ENCODE data around the gene ADM.

The ADM gene

GRCh38 chr11:10349281-10349665, 44.4 kb downstream of the ADM start:
- no peaks in the 10 kb centered on the region for H3K27me3 ChIP-seq
- H3K36me3 ChIP-seq, result no peaks in the 10 kb centered on the region
- TF ChIP-seq CTCF (IDR thresholded peaks at IDR 0.05), result no peak
- H3K27ac ChIP-seq, result no peak overlapping the region
- H3K4me3 ChIP-seq (ENCODE audit: low read depth in 1 of 2, low read length in 1 of 2), result no peak overlapping the region
- no peaks in the 10 kb centered on the region for H3K9me3 ChIP-seq
- H3K4me1 ChIP-seq (ENCODE audit: control insufficient read depth in 1 of 2, insufficient read depth in 1 of 2, low read depth in 1 of 2, low read length in 1 of 2), result no peaks in the 10 kb centered on the region

- H3K27ac ChIP-seq, result no peak overlapping the region
- H3K36me3 ChIP-seq, result no peaks in the 10 kb centered on the region
- H3K4me1 ChIP-seq (ENCODE audit: control insufficient read depth in 1 of 2, insufficient read depth in 1 of 2, low read depth in 1 of 2, low read length in 1 of 2), result no peaks in the 10 kb centered on the region
- H3K4me3 ChIP-seq (ENCODE audit: low read depth in 1 of 2, low read length in 1 of 2), result no peak overlapping the region
- TF ChIP-seq CTCF (IDR thresholded peaks at IDR 0.05), result no peak
- no peaks in the 10 kb centered on the region for H3K9me3 ChIP-seq
- H3K27me3 ChIP-seq, result no peaks in the 10 kb centered on the region
These were observed 44.9 kb downstream of the ADM start for GRCh38 chr11:10349806-10350205.

- Histone ChIP-seq H3K4me1 (ENCODE audit: control insufficient read depth in 1 of 2, insufficient read depth in 1 of 2, low read depth in 1 of 2, low read length in 1 of 2) (no peaks in the 10 kb centered on the region), H3K9me3 (no peaks in the 10 kb centered on the region), H3K36me3 (no peaks in the 10 kb centered on the region), H3K27me3 (no peaks in the 10 kb centered on the region), H3K4me3 (ENCODE audit: low read depth in 1 of 2, low read length in 1 of 2) (no peak overlapping the region), H3K27ac (no peak overlapping the region)
- no peak for TF ChIP-seq CTCF (IDR thresholded peaks at IDR 0.05)
These were observed 45.5 kb downstream of the ADM start for GRCh38 chr11:10350334-10350733.

DNA sequence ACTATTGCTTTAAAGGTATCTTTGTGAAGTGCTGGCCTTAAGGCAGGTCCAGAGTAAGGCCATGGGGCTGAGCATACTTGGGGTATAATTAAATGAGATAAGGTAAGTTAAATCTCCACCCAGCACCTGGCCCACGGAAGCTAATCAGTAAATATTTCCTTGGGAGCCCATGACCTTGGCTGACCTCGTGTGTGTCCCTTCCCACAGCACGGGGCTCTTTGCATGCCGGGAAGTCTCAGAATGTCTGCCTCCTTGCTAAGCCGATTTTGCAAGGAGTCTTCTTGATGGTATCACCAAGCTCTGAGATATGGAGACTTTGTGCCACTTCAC, 46.5 kb downstream of the ADM start:
- Histone ChIP-seq H3K4me1 (ENCODE audit: control insufficient read depth in 1 of 2, insufficient read depth in 1 of 2, low read depth in 1 of 2, low read length in 1 of 2) (no peaks in the 10 kb centered on the region), H3K36me3 (no peaks in the 10 kb centered on the region), H3K4me3 (ENCODE audit: low read depth in 1 of 2, low read length in 1 of 2) (no peak overlapping the region), H3K9me3 (no peaks in the 10 kb centered on the region), H3K27ac (no peak overlapping the region), H3K27me3 (no peaks in the 10 kb centered on the region)
- TF ChIP-seq CTCF (IDR thresholded peaks at IDR 0.05), result no peak

GRCh38 chr11:10351765-10352641, 47.1 kb downstream of the ADM start:
- Histone ChIP-seq H3K36me3 (no peaks in the 10 kb centered on the region), H3K4me1 (ENCODE audit: control insufficient read depth in 1 of 2, insufficient read depth in 1 of 2, low read depth in 1 of 2, low read length in 1 of 2) (no peaks in the 10 kb centered on the region), H3K9me3 (no peaks in the 10 kb centered on the region), H3K27ac (no peak overlapping the region), H3K4me3 (ENCODE audit: low read depth in 1 of 2, low read length in 1 of 2) (no peak overlapping the region), H3K27me3 (no peaks in the 10 kb centered on the region)
- TF ChIP-seq CTCF (IDR thresholded peaks at IDR 0.05), result no peak

Data from neutrophil (primary cell).